Uterus (tissue), 2 donors: ENCODE data around the gene NEDD4L.

Source experiments
- POLR2A ChIP-seq, 2 donors: fragments of 450-650 bp; IDR thresholded peaks; one replicate each; pipeline ENCODE4 v1.6.1; 2016; ENCODE audit warnings: antibody characterized with exemption in 2 of 2, mild to moderate bottlenecking in 1 of 2, moderate library complexity in 1 of 2
- TF ChIP-seq, protein P1 (sequence below), 4 experiments: fragments of 200-600 bp in 2 of 4; fragments of 450-650 bp in 2 of 4; sonication (generic) in 2 of 4; IDR thresholded peaks; one replicate each; pipeline ENCODE4 v1.5.1; 2016 to 2019; ENCODE audit warnings: antibody characterized with exemption in 4 of 4, mild to moderate bottlenecking in 2 of 4, moderate library complexity in 1 of 4

DNA sequence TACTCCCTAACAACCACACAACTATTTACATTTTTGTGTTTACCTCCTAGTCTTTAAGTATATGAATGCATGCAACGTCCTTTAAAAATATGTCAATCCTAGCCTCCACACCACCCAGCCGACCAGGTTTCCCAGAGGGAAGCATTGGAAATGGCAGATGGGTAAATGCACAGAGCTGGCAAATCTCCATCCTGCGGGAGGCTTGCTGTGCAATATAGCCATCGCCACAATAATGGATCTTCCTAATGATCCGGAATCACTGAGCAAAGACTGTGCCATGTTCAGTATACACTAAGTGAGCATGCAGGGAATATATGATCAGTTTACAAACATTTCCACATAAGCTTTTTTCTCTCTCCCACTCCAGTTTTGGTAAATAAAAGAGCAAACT lies 131.8 kb downstream of the NEDD4L start:
- no peak for TF ChIP-seq POLR2A (IDR thresholded peaks at IDR 0.05)
- TF ChIP-seq, protein P1, sequence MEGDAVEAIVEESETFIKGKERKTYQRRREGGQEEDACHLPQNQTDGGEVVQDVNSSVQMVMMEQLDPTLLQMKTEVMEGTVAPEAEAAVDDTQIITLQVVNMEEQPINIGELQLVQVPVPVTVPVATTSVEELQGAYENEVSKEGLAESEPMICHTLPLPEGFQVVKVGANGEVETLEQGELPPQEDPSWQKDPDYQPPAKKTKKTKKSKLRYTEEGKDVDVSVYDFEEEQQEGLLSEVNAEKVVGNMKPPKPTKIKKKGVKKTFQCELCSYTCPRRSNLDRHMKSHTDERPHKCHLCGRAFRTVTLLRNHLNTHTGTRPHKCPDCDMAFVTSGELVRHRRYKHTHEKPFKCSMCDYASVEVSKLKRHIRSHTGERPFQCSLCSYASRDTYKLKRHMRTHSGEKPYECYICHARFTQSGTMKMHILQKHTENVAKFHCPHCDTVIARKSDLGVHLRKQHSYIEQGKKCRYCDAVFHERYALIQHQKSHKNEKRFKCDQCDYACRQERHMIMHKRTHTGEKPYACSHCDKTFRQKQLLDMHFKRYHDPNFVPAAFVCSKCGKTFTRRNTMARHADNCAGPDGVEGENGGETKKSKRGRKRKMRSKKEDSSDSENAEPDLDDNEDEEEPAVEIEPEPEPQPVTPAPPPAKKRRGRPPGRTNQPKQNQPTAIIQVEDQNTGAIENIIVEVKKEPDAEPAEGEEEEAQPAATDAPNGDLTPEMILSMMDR (IDR thresholded peaks at IDR 0.05): no peak
